Hepatocyte (in vitro differentiated cells): ENCODE measurements around the gene PIGR.

Experiments
- EZH2phosphoT487 ChIP-seq: fragments of 200-600 bp; sonication (generic); IDR thresholded peaks from one replicate; pipeline ENCODE4 v1.6.1; 2018; ENCODE audit warnings: antibody characterized with exemption, mild to moderate bottlenecking, low read depth, moderate library complexity; ENCODE audit not compliant: unreplicated experiment, severe bottlenecking
- TF ChIP-seq, protein P1 (sequence below): fragments of 200-600 bp; sonication (generic); IDR thresholded peaks from 2 replicates; pipeline ENCODE4 v1.5.1; 2016; ENCODE audit warnings: antibody characterized with exemption, mild to moderate bottlenecking; ENCODE audit not compliant: poor library complexity

DNA sequence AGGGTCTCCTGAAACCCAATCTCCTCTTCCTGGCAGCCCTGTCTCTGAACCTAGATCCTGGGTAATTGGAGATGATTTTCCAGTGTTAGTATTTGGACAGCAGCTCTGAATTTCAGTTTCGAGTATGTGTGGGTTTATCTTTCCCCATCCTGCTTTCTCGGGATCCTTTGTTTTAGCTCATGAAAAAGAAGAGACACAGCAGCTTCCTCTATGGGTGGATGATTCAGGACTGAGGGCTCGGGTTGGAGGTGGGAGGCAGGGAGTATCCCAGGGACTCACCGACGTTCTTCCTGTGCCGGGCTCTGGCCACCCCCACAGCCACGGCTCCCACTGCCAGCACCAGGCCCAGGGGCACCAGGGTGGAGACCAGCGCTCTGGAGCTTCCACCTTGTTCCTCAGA is 14.1 kb downstream of the PIGR start:
- TF ChIP-seq, protein P1, sequence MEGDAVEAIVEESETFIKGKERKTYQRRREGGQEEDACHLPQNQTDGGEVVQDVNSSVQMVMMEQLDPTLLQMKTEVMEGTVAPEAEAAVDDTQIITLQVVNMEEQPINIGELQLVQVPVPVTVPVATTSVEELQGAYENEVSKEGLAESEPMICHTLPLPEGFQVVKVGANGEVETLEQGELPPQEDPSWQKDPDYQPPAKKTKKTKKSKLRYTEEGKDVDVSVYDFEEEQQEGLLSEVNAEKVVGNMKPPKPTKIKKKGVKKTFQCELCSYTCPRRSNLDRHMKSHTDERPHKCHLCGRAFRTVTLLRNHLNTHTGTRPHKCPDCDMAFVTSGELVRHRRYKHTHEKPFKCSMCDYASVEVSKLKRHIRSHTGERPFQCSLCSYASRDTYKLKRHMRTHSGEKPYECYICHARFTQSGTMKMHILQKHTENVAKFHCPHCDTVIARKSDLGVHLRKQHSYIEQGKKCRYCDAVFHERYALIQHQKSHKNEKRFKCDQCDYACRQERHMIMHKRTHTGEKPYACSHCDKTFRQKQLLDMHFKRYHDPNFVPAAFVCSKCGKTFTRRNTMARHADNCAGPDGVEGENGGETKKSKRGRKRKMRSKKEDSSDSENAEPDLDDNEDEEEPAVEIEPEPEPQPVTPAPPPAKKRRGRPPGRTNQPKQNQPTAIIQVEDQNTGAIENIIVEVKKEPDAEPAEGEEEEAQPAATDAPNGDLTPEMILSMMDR: no peak
- no peak for TF ChIP-seq EZH2phosphoT487
